Parathyroid adenoma (tissue), 2 donors: ENCODE results near the gene ABCA6.

Experiments
- H2AFZ ChIP-seq: fragments of 300-600 bp; sonication (generic); one replicate; pipeline ENCODE4 v1.7.0; 2017; ENCODE audit warnings: antibody characterized with exemption, mild to moderate bottlenecking
- H3K27ac ChIP-seq: fragments of 300-600 bp; sonication (generic); one replicate; pipeline ENCODE4 v1.7.0; 2017
- H3K27me3 ChIP-seq: fragments of 300-600 bp; sonication (generic); one replicate; pipeline ENCODE4 v1.7.0; 2017; ENCODE audit warnings: low read length; ENCODE audit not compliant: control insufficient read depth, insufficient read depth
- H3K36me3 ChIP-seq: fragments of 300-600 bp; sonication (generic); one replicate; pipeline ENCODE4 v1.7.0; 2017; ENCODE audit warnings: low read length; ENCODE audit not compliant: control insufficient read depth, insufficient read depth
- H3K4me1 ChIP-seq: fragments of 300-600 bp; sonication (generic); one replicate; pipeline ENCODE4 v1.7.0; 2017; ENCODE audit warnings: control low read depth
- H3K4me2 ChIP-seq: fragments of 300-600 bp; sonication (generic); one replicate; pipeline ENCODE4 v1.7.0; 2017; ENCODE audit warnings: low read length
- H3K4me3 ChIP-seq: fragments of 300-600 bp; sonication (generic); one replicate; pipeline ENCODE4 v1.7.0; 2017; ENCODE audit warnings: low read depth, low read length
- H3K79me2 ChIP-seq: fragments of 300-600 bp; sonication (generic); one replicate; pipeline ENCODE4 v1.7.0; 2017; ENCODE audit warnings: control low read depth
- H3K9ac ChIP-seq: fragments of 300-600 bp; sonication (generic); one replicate; pipeline ENCODE4 v1.7.0; 2017; ENCODE audit warnings: mild to moderate bottlenecking
- H3K9me3 ChIP-seq: fragments of 300-600 bp; sonication (generic); one replicate; pipeline ENCODE4 v1.7.0; 2017; ENCODE audit warnings: low read length; ENCODE audit not compliant: control insufficient read depth
- TF ChIP-seq, protein P1 (sequence below): fragments of 300-600 bp; sonication (generic); IDR thresholded peaks from one replicate; pipeline ENCODE4 v1.7.0; 2017; ENCODE audit warnings: antibody characterized with exemption, mild to moderate bottlenecking
- donor health status: primary hyperparathyroidism.

Gene ABCA6

DNA sequence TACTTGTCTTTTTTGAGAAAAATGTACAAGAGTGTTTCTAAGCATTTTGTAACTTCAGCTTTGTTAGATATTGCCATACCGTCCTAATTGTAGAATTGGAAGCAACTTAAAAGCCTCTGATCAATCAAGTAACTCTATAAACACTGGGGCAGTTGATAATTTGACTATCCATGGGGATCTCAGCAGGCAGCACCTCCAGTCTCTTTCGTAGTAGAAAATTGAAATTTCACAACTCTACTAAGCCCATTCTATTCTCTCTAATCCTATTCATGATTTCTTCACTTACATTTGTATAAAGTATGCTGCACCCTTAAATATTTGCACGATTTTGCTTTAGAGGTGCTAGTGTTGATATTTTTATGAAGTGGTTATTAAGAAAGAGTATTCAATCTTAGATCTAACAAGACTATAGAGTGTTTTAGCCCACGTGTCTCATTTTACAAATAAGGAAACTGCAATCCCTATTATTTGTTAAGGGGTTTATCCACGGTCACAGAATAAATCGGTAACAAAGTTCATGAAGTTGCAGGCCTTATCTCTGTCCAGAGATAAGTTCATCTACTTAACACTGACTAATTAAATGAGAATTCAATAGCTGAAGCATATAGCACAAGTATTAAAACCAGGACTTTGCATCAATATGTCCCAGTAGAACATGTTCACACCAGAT, 10.9 kb downstream of the ABCA6 start:
- Histone ChIP-seq H3K9ac (no peak overlapping the region), H3K27ac (no peak overlapping the region), H2AFZ (no peak overlapping the region), H3K9me3 (no peaks in the 10 kb centered on the region), H3K4me2 (no peak overlapping the region), H3K4me3 (no peak overlapping the region), H3K27me3 (no peaks in the 10 kb centered on the region), H3K4me1 (no peaks in the 10 kb centered on the region), H3K36me3 (no peaks in the 10 kb centered on the region), H3K79me2 (no peaks in the 10 kb centered on the region)
- TF ChIP-seq, protein P1, sequence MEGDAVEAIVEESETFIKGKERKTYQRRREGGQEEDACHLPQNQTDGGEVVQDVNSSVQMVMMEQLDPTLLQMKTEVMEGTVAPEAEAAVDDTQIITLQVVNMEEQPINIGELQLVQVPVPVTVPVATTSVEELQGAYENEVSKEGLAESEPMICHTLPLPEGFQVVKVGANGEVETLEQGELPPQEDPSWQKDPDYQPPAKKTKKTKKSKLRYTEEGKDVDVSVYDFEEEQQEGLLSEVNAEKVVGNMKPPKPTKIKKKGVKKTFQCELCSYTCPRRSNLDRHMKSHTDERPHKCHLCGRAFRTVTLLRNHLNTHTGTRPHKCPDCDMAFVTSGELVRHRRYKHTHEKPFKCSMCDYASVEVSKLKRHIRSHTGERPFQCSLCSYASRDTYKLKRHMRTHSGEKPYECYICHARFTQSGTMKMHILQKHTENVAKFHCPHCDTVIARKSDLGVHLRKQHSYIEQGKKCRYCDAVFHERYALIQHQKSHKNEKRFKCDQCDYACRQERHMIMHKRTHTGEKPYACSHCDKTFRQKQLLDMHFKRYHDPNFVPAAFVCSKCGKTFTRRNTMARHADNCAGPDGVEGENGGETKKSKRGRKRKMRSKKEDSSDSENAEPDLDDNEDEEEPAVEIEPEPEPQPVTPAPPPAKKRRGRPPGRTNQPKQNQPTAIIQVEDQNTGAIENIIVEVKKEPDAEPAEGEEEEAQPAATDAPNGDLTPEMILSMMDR = no peak

DNA sequence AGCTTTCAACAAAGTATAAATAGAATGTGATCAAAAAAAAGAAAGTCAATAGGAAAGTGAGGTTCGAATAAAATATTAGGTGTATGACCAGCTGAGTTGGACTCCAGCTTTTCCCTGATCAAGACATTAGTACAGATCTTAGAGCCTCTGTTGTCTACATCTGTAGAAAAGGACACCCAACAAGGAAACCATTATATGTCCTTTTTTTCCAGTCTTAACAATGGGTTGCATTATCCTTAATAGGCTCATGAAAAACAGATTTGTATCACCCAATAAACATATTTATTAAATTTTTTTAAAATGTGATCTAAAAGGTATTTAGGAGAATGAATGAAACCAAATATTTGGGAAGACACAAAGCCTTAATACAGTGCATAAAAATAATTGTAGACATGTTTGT, 18.1 kb downstream of the ABCA6 start:
- no peaks in the 10 kb centered on the region for H3K79me2 ChIP-seq
- no peaks in the 10 kb centered on the region for H3K9me3 ChIP-seq
- H3K36me3 ChIP-seq = no peaks in the 10 kb centered on the region
- H3K27me3 ChIP-seq = no peaks in the 10 kb centered on the region
- no peak overlapping the region for H3K9ac ChIP-seq
- no peak overlapping the region for H3K27ac ChIP-seq
- TF ChIP-seq, protein P1 = no peak
- no peak overlapping the region for H3K4me2 ChIP-seq
- H3K4me1 ChIP-seq = no peaks in the 10 kb centered on the region
- no peak overlapping the region for H2AFZ ChIP-seq
- no peak overlapping the region for H3K4me3 ChIP-seq

DNA sequence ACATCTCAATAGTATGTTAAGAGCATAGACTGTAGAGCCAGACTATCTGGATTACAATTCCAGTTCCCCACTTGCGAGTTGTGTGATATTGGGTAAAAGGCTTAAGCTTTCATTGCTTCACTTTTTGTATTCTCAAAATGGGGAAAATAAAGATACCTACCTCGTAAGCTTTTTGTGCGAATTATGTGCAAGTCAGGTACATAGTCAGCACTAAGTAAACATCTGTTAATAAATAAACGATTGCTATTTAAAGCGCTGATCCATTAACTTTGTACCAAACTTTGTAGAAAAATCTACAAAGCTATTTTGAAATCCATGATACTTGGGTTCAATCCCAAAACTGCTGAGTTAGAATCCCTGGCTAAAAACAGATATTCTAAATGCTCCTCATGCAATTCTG, 19.6 kb downstream of the ABCA6 start:
- no peak overlapping the region for H3K4me2 ChIP-seq
- H3K27me3 ChIP-seq = no peaks in the 10 kb centered on the region
- no peak overlapping the region for H3K9ac ChIP-seq
- H3K27ac ChIP-seq = no peak overlapping the region
- H3K4me1 ChIP-seq = no peaks in the 10 kb centered on the region
- H3K36me3 ChIP-seq = no peaks in the 10 kb centered on the region
- no peak overlapping the region for H2AFZ ChIP-seq
- H3K9me3 ChIP-seq = no peaks in the 10 kb centered on the region
- H3K4me3 ChIP-seq = no peak overlapping the region
- TF ChIP-seq, protein P1 = no peak
- H3K79me2 ChIP-seq = no peaks in the 10 kb centered on the region

DNA sequence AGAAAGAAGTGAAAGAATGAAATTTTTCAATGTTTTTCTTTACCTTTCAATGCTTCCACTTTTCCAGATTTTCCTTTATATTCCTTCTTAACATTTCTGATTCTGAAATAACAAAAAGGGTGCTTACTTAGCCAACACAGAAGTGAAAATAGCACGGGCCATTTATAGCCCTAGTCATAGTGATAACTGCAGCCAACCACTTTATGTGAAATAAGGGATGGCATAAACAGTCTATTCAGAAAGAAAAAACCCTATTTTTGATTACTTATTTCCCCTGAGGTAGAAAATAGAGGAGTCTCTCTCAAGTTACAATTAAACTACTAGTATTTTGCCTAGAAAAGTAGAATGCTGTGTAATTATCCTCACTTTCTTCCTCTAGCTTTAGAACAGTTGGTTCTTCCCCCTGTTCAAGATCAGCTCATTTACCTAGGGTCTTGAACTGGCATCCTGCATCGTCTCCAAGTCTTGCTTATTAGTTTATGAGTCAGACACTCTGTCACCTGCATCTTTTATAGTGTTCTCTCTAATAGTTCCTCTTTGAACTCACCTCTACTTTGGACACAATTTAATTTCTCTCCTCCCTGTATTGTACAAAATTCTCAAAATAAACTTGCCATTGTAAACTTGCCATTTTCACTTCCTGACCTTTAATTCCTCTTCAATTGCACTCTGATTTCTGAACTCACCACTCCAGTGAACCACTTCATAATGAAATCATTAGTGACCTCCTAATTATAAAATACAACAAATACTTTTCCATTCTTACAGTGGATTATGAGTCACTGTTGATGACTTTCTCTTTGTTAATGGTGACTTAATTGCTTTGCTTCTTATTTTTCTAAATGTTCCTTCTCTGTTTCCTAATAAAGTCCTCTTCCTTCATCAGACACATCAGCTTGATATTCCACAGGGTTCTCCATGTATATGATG, 23.6 kb downstream of the ABCA6 start:
- H3K27me3 ChIP-seq = no peaks in the 10 kb centered on the region
- H2AFZ ChIP-seq = no peak overlapping the region
- no peaks in the 10 kb centered on the region for H3K36me3 ChIP-seq
- TF ChIP-seq, protein P1 = no peak
- H3K9me3 ChIP-seq = no peaks in the 10 kb centered on the region
- H3K4me1 ChIP-seq = no peaks in the 10 kb centered on the region
- no peak overlapping the region for H3K4me2 ChIP-seq
- no peak overlapping the region for H3K4me3 ChIP-seq
- no peak overlapping the region for H3K27ac ChIP-seq
- H3K9ac ChIP-seq = no peak overlapping the region
- no peaks in the 10 kb centered on the region for H3K79me2 ChIP-seq
